BLaER1 (cell line): Measurements from ENCODE around the gene FRMD4A.

Experiments used
- H3K27ac ChIP-seq: shearing (Covaris generic); formaldehyde crosslinking; 2 replicates; pipeline ENCODE4 v1.8.1; 2022
- H3K27me3 ChIP-seq: shearing (Covaris generic); formaldehyde crosslinking; 2 replicates; pipeline ENCODE4 v1.8.1; 2022
- H3K36me3 ChIP-seq: shearing (Covaris generic); formaldehyde crosslinking; 2 replicates; pipeline ENCODE4 v1.8.1; 2022
- H3K4me1 ChIP-seq: shearing (Covaris generic); formaldehyde crosslinking; 2 replicates; pipeline ENCODE4 v1.8.1; 2022
- H3K4me2 ChIP-seq: shearing (Covaris generic); formaldehyde crosslinking; 2 replicates; pipeline ENCODE4 v1.8.1; 2022
- H3K4me3 ChIP-seq: shearing (Covaris generic); formaldehyde crosslinking; 2 replicates; pipeline ENCODE4 v1.8.1; 2022
- H3K9ac ChIP-seq: shearing (Covaris generic); formaldehyde crosslinking; 2 replicates; pipeline ENCODE4 v1.8.1; 2022
- H3K9me3 ChIP-seq: shearing (Covaris generic); formaldehyde crosslinking; 2 replicates; pipeline ENCODE4 v1.8.1; 2022
- H4K20me1 ChIP-seq: shearing (Covaris generic); formaldehyde crosslinking; 2 replicates; pipeline ENCODE4 v1.8.1; 2022
- Cebpa-rat ChIP-seq: shearing (Covaris generic); IDR thresholded peaks from 2 replicates; pipeline ENCODE4 v1.8.1; 2022

The FRMD4A gene

GRCh38 chr10:13765641-13766341 lies 564.9 kb downstream of the FRMD4A start:
- no peak for TF ChIP-seq Cebpa-rat
- H3K27ac ChIP-seq: no peak overlapping the region

GRCh38 chr10:13761490-13762091 lies 569.1 kb downstream of the FRMD4A start:
- no peak overlapping the region for H3K4me2 ChIP-seq

More at GRCh38 chr10:13765641-13766341, 564.9 kb downstream of the FRMD4A start:
- Histone ChIP-seq H3K4me2 (no peak overlapping the region), H3K4me3 (no peak overlapping the region), H3K9ac (no peak overlapping the region), H3K36me3 (no peaks in the 10 kb centered on the region), H3K9me3 (no peaks in the 10 kb centered on the region), H3K4me1 (peaks cover 21% of the 10 kb centered on the region), H4K20me1 (no peaks in the 10 kb centered on the region), H3K27me3 (no peaks in the 10 kb centered on the region)

GRCh38 chr10:13759168-13759567 lies 571.6 kb downstream of the FRMD4A start:
- Histone ChIP-seq H4K20me1 (no peaks in the 10 kb centered on the region), H3K27me3 (no peaks in the 10 kb centered on the region), H3K4me1 (peaks cover 15% of the 10 kb centered on the region; the same call in 1 of the 2 replicates), H3K9ac (no peak overlapping the region), H3K9me3 (no peaks in the 10 kb centered on the region), H3K4me2 (no peak overlapping the region), H3K4me3 (no peak overlapping the region), H3K36me3 (no peaks in the 10 kb centered on the region), H3K27ac (no peak overlapping the region)
- no peak for TF ChIP-seq Cebpa-rat

More at GRCh38 chr10:13761490-13762091, 569.1 kb downstream of the FRMD4A start:
- no peaks in the 10 kb centered on the region for H3K36me3 ChIP-seq
- H3K9me3 ChIP-seq: no peaks in the 10 kb centered on the region
- TF ChIP-seq Cebpa-rat: no peak
- no peak overlapping the region for H3K9ac ChIP-seq
- peaks cover 22% of the 10 kb centered on the region; the same call in 1 of the 2 replicates for H3K4me1 ChIP-seq
- no peaks in the 10 kb centered on the region for H4K20me1 ChIP-seq
- no peaks in the 10 kb centered on the region for H3K27me3 ChIP-seq
- H3K4me3 ChIP-seq: no peak overlapping the region
- H3K27ac ChIP-seq: no peak overlapping the region

- Histone ChIP-seq H3K9me3 (no peaks in the 10 kb centered on the region), H3K27ac (no peak overlapping the region), H4K20me1 (no peaks in the 10 kb centered on the region), H3K36me3 (no peaks in the 10 kb centered on the region), H3K4me2 (peak overlapping the region; percentile 25; the same call in 1 of the 2 replicates), H3K4me3 (no peak overlapping the region), H3K4me1 (peaks cover 15% of the 10 kb centered on the region; the same call in 1 of the 2 replicates), H3K9ac (no peak overlapping the region), H3K27me3 (no peaks in the 10 kb centered on the region)
- no peak for TF ChIP-seq Cebpa-rat
These were observed 572.0 kb downstream of the FRMD4A start for GRCh38 chr10:13758756-13759155.

GRCh38 chr10:13758312-13758711 lies 572.4 kb downstream of the FRMD4A start:
- Histone ChIP-seq H3K4me1 (peaks cover 15% of the 10 kb centered on the region; the same call in 1 of the 2 replicates), H3K27me3 (no peaks in the 10 kb centered on the region), H3K4me3 (no peak overlapping the region), H3K9me3 (no peaks in the 10 kb centered on the region), H3K4me2 (peak overlapping the region; percentile 25; the same call in 1 of the 2 replicates), H3K9ac (no peak overlapping the region), H3K27ac (0 out of 2 replicates have a peak overlapping the region, but pooled peaks have one; percentile 28), H3K36me3 (no peaks in the 10 kb centered on the region), H4K20me1 (no peaks in the 10 kb centered on the region)
- TF ChIP-seq Cebpa-rat: no peak

- H3K4me2 ChIP-seq: no peak overlapping the region
- H3K27ac ChIP-seq: no peak overlapping the region
- no peaks in the 10 kb centered on the region for H3K36me3 ChIP-seq
- no peak overlapping the region for H3K9ac ChIP-seq
- H3K4me1 ChIP-seq: peaks cover 15% of the 10 kb centered on the region; the same call in 1 of the 2 replicates
- H4K20me1 ChIP-seq: no peaks in the 10 kb centered on the region
- no peak overlapping the region for H3K4me3 ChIP-seq
- no peak for TF ChIP-seq Cebpa-rat
- H3K9me3 ChIP-seq: no peaks in the 10 kb centered on the region
- no peaks in the 10 kb centered on the region for H3K27me3 ChIP-seq
These were observed 576.4 kb downstream of the FRMD4A start for GRCh38 chr10:13754277-13754676.

- no peak for TF ChIP-seq Cebpa-rat
These were observed 579.4 kb downstream of the FRMD4A start for GRCh38 chr10:13751191-13751764.

GRCh38 chr10:13750299-13751190 lies 580.2 kb downstream of the FRMD4A start:
- TF ChIP-seq Cebpa-rat: no peak
- no peak overlapping the region for H3K27ac ChIP-seq
- H3K4me3 ChIP-seq: no peak overlapping the region
- no peaks in the 10 kb centered on the region for H3K4me1 ChIP-seq
- no peaks in the 10 kb centered on the region for H3K27me3 ChIP-seq
- H3K36me3 ChIP-seq: no peaks in the 10 kb centered on the region
- H3K4me2 ChIP-seq: no peak overlapping the region
- H4K20me1 ChIP-seq: no peaks in the 10 kb centered on the region
- H3K9ac ChIP-seq: no peak overlapping the region
- H3K9me3 ChIP-seq: no peaks in the 10 kb centered on the region

More at GRCh38 chr10:13751191-13751764, 579.4 kb downstream of the FRMD4A start:
- Histone ChIP-seq H4K20me1 (no peaks in the 10 kb centered on the region), H3K4me3 (no peak overlapping the region), H3K4me2 (no peak overlapping the region), H3K36me3 (no peaks in the 10 kb centered on the region), H3K9ac (no peak overlapping the region), H3K27me3 (no peaks in the 10 kb centered on the region), H3K4me1 (no peaks in the 10 kb centered on the region), H3K9me3 (no peaks in the 10 kb centered on the region), H3K27ac (no peak overlapping the region)

GRCh38 chr10:13745271-13745670 lies 585.5 kb downstream of the FRMD4A start:
- no peak overlapping the region for H3K27ac ChIP-seq
- no peaks in the 10 kb centered on the region for H3K27me3 ChIP-seq
- no peak for TF ChIP-seq Cebpa-rat
- peaks cover 24% of the 10 kb centered on the region for H3K4me1 ChIP-seq
- H3K9me3 ChIP-seq: no peaks in the 10 kb centered on the region
- no peak overlapping the region for H3K4me3 ChIP-seq
- H4K20me1 ChIP-seq: no peaks in the 10 kb centered on the region
- H3K9ac ChIP-seq: no peak overlapping the region
- no peak overlapping the region for H3K4me2 ChIP-seq
- H3K36me3 ChIP-seq: no peaks in the 10 kb centered on the region
